Esophagus muscularis mucosa (tissue), 4 donors: ENCODE data around the gene CHD1L. TPM values are rescaled to one million over a fixed set of nuclear protein-coding genes. Genes with fewer than 3 reads are reported as not detected.

Experiments used
- DNase-seq: peaks from one replicate; pipeline ENCODE4 v3.0.0-alpha.2; 2017; ENCODE audit errors: extremely low spot score
- H3K27ac ChIP-seq, 4 donors: fragments of 200-600 bp; sonication (generic); replicated peaks in 1 of 4; 1 replicate in 3 of 4; 2 replicates in 1 of 4; pipeline ENCODE4 v1.5.1; 2016 to 2019; ENCODE audit warnings: mild to moderate bottlenecking in 1 of 4
- H3K27me3 ChIP-seq, 4 donors: fragments of 200-600 bp; sonication (generic); one replicate each; pipeline versions ENCODE4 v1.5.1 to v1.6.0; 2016 to 2019
- H3K36me3 ChIP-seq, 4 donors: fragments of 200-600 bp; sonication (generic); one replicate each; pipeline ENCODE4 v1.5.1; 2016 to 2019
- H3K4me1 ChIP-seq, 4 donors: fragments of 200-600 bp; sonication (generic); one replicate each; pipeline ENCODE4 v1.5.1; 2016 to 2019
- H3K4me3 ChIP-seq, 4 donors: fragments of 200-600 bp; sonication (generic); 1 replicate in 2 of 4; 2 replicates in 2 of 4; pipeline ENCODE4 v1.5.1; 2016 to 2019; ENCODE audit warnings: mild to moderate bottlenecking in 4 of 4, moderate library complexity in 1 of 4
- H3K9me3 ChIP-seq, 4 donors: fragments of 200-600 bp; sonication (generic); 1 replicate in 3 of 4; 2 replicates in 1 of 4; pipeline ENCODE4 v1.5.1; 2016 to 2019
- EP300 ChIP-seq: sonication (generic); formaldehyde crosslinking; IDR thresholded peaks from one replicate; pipeline ENCODE4 v1.6.1; 2017; ENCODE audit warnings: antibody characterized with exemption
- POLR2A ChIP-seq: fragments of 450-650 bp; IDR thresholded peaks from one replicate; pipeline ENCODE4 v1.6.1; 2017; ENCODE audit warnings: antibody characterized with exemption, moderate library complexity, mild to moderate bottlenecking, low read depth
- POLR2AphosphoS5 ChIP-seq, 2 donors: sonication (generic); formaldehyde crosslinking; IDR thresholded peaks; one replicate each; pipeline ENCODE4 v1.6.1; 2017; ENCODE audit warnings: antibody characterized with exemption in 2 of 2
- WGBS: methylation state at CpG from one replicate; pipeline ENCODE4 v1.1.5; 2018; 5-methylcytosine and 5-hydroxymethylcytosine counted together
- intact Hi-C: fragments of 100-400 bp; cut with DNase I; formaldehyde crosslinking; loops from one replicate; pipeline ENCODE4 v1.15.1; 2023
- total RNA-seq, 4 donors: library from RNA; depleted of rRNA; stranded (reverse); fragments of >200 nt; gene quantifications; one replicate each; pipeline versions ENCODE4 v1.1.0 to v1.2.1, GENCODE V29; 2016
- TF ChIP-seq, protein P1 (sequence below), 3 experiments: fragments of 200-600 bp in 2 of 3; fragments of 450-650 bp in 1 of 3; sonication (generic) in 2 of 3; IDR thresholded peaks; one replicate each; pipeline ENCODE4 v1.5.1; 2017 to 2019; ENCODE audit warnings: antibody characterized with exemption in 3 of 3, mild to moderate bottlenecking in 2 of 3, moderate library complexity in 1 of 3

Gene CHD1L
- total RNA-seq, 4 donors from 2014 or later, result 13.9 to 18.8 (median 18.2) TPM

DNA sequence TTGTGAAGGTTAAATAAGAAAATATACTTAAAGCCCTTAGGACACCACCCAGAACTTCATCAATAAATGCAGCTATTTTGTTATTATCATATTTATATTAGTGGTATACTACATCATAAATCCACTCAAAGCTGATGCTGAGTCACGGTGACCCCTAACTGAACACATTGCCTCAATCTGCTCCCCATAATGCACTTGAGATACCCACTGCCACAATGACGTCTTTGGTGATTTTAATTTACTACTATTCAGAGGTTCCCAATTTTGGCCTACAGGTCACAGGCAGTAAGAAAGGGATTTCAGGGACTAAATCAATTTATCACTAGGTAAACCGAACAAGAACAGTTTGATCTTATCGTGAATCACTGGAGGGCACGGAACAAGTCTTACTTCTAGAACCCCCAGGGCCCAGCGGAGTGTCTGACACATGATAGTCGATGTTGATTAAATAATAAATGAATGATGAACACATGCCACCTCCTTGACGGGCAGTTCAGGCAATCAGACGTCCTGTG is 493 bp upstream of the CHD1L start:
- Histone ChIP-seq H3K4me3 (peak overlapping the region; percentile 79 to 98 (median 84)), H3K27me3 (no peaks in the 10 kb centered on the region), H3K27ac (peak overlapping the region; percentile 92 to 98 (median 93)), H3K9me3 (no peaks in the 10 kb centered on the region), H3K4me1 (peaks cover 6 to 21% (median 17%) of the 10 kb centered on the region in 4 donors), H3K36me3 (no peaks in the 10 kb centered on the region)
- 50% methylated on average over 5 of the region's 9 CpGs for whole genome bisulfite sequencing
- intact Hi-C loops, result loop anchor here (1.0 to 5.0 kb wide), 2 partner anchors 70 to 160 kb away; partner anchors contain the start of gene PRKAB2
- DNase-seq, result no peak
- TF ChIP-seq POLR2A, result no peak
- TF ChIP-seq POLR2AphosphoS5 (IDR thresholded peaks at IDR 0.05), result no peak
- TF ChIP-seq EP300, result no peak
- TF ChIP-seq, protein P1, sequence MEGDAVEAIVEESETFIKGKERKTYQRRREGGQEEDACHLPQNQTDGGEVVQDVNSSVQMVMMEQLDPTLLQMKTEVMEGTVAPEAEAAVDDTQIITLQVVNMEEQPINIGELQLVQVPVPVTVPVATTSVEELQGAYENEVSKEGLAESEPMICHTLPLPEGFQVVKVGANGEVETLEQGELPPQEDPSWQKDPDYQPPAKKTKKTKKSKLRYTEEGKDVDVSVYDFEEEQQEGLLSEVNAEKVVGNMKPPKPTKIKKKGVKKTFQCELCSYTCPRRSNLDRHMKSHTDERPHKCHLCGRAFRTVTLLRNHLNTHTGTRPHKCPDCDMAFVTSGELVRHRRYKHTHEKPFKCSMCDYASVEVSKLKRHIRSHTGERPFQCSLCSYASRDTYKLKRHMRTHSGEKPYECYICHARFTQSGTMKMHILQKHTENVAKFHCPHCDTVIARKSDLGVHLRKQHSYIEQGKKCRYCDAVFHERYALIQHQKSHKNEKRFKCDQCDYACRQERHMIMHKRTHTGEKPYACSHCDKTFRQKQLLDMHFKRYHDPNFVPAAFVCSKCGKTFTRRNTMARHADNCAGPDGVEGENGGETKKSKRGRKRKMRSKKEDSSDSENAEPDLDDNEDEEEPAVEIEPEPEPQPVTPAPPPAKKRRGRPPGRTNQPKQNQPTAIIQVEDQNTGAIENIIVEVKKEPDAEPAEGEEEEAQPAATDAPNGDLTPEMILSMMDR (IDR thresholded peaks at IDR 0.05), result no peak

DNA sequence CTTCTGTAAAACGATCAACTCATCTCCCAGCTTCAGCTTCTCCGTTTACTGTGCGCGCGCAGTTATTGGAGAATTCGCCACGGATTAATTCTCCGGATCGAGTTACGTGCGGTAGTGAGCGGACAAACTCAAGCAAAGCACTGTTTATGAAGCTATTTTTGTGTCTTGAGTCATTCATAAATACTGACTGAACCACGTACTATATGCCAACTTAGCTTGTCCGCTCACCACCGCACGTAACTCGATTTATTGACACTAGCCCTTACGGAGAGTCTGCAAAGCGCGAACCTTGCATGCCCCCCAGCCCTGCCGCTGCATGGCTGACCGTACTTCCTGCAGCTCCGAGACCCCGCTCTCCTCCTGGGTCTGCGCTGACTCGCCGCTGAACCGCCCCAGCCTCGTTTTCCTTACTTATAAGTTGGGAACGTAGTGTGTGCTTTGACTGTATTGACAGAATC is 773 bp downstream of the CHD1L start:
- intact Hi-C loops, result loop anchor here (5.0 kb wide), 1 partner anchor 161 kb away; no protein-coding TSS in a partner anchor
- Histone ChIP-seq H3K4me3 (peak overlapping the region; percentile 79 to 98 (median 84)), H3K4me1 (peaks cover 6 to 30% (median 19%) of the 10 kb centered on the region in 4 donors), H3K36me3 (no peaks in the 10 kb centered on the region), H3K27ac (peak overlapping the region; percentile 92 to 98 (median 93)), H3K9me3 (no peaks in the 10 kb centered on the region), H3K27me3 (no peaks in the 10 kb centered on the region)
- WGBS, result 0% methylated on average over 12 of the region's 30 CpGs
- TF ChIP-seq POLR2AphosphoS5 (IDR thresholded peaks at IDR 0.05), result no peak
- TF ChIP-seq EP300, result no peak
- TF ChIP-seq, protein P1 (IDR thresholded peaks at IDR 0.05), result no peak
- peak; percentile 92 for DNase-seq

DNA sequence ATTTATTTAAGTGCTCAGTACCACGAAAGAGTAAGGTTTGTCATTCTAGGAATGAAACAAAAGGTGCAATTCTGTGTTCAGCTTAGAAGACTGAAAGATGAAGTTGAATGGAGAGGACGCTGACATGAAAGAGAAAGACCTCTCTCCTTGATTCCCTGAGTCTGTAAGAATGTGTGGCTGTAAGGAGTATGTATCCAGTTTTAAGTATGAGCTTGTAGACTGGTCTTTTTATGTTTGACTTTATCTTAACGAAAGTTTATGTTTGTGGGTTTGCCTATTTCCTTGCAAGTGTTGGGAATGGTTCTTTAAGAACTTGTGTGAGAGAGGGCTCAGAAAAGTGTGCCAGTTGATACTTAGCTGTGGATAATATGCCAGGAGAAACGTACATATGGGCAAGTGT is 1.4 kb downstream of the CHD1L start:
- no peak for DNase-seq
- intact Hi-C loops, result loop anchor here (5.0 kb wide), 1 partner anchor 162 kb away; no protein-coding TSS in a partner anchor
- no peaks in the 10 kb centered on the region for H3K9me3 ChIP-seq
- TF ChIP-seq POLR2AphosphoS5 (IDR thresholded peaks at IDR 0.05) (no peak), EP300 (no peak), POLR2A (no peak)
- TF ChIP-seq, protein P1 (IDR thresholded peaks at IDR 0.05), result no peak
- H3K4me1 ChIP-seq, result peaks cover 6 to 30% (median 19%) of the 10 kb centered on the region in 4 donors
- peak overlapping the region; percentile 79 to 98 (median 84) for H3K4me3 ChIP-seq
- 9% methylated on average over 4 of the region's 4 CpGs for WGBS
- H3K36me3 ChIP-seq, result no peaks in the 10 kb centered on the region
- H3K27me3 ChIP-seq, result no peaks in the 10 kb centered on the region
- H3K27ac ChIP-seq, result peak overlapping the region; percentile 92 to 98 (median 93)

DNA sequence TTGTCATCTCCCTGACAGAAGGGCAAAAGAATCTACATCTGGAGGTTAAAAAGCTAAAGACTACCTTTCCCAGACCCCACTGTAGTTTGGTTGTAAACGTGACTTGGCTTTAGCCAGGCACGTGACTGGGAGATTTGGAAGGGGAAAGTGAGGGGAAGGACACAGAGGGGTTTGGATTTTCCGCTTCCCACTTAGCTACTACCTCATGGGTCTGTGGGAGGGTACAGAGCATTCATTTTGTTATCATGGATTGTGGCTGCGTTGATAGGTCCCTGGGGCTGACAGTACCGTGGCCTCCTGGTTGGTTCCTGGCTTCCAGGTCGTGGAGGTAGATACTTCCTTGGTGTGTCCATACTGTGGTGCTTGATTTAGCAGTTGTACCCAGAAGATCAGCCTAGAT is 2.6 kb downstream of the CHD1L start:
- Histone ChIP-seq H3K4me3 (no peak overlapping the region), H3K4me1 (peaks cover 6 to 30% (median 19%) of the 10 kb centered on the region in 4 donors), H3K36me3 (no peaks in the 10 kb centered on the region), H3K27ac (no peak overlapping the region), H3K9me3 (no peaks in the 10 kb centered on the region), H3K27me3 (no peaks in the 10 kb centered on the region)
- peak; percentile 91 for DNase-seq
- WGBS, result 92% methylated on average over 6 of the region's 6 CpGs
- intact Hi-C loops, result no loop called here
- no peak for TF ChIP-seq EP300
- TF ChIP-seq POLR2A, result no peak
- TF ChIP-seq, protein P1 (IDR thresholded peaks at IDR 0.05), result no peak

DNA sequence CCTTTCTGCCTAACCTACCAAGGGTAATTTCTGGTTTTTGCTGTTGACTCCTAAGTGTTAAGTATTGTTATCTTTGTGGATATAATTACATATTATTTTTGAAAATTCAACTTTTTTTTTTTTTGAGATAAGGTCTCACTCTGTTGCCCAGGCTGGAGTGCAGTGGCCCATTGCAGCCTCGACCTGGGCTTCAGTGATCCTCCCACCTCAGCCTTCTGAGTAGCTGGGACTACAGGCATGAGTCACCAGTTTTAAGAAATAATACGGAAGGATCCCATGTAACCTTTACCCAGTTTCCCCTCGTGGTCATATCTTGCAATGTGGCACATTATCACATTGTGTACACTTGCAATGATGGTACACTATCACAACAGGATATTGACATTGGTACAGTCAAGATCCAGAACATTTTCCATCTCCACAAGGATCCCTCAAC is 3.1 kb downstream of the CHD1L start:
- Histone ChIP-seq H3K4me1 (peaks cover 6 to 30% (median 19%) of the 10 kb centered on the region in 4 donors), H3K27ac (no peak overlapping the region), H3K36me3 (no peaks in the 10 kb centered on the region), H3K4me3 (no peak overlapping the region), H3K27me3 (no peaks in the 10 kb centered on the region), H3K9me3 (no peaks in the 10 kb centered on the region)
- WGBS, result 81% methylated on average over 3 of the region's 3 CpGs
- intact Hi-C loops, result no loop called here
- peak; percentile 21 for DNase-seq
- no peak for TF ChIP-seq POLR2AphosphoS5 (IDR thresholded peaks at IDR 0.05)
- TF ChIP-seq, protein P1 (IDR thresholded peaks at IDR 0.05), result no peak
- no peak for TF ChIP-seq EP300
- TF ChIP-seq POLR2A, result no peak
